Calu3 (cell line): ENCODE measurements around the gene NCBP3. TPM values are rescaled to one million over a fixed set of nuclear protein-coding genes. Genes with fewer than 3 reads are reported as not detected.
"Not testable (repeated sequence)": the region's sequence is repeated elsewhere in the genome, so short reads cannot be mapped to it uniquely, and the experiment has no call there.

Experiments
- BruUV-seq: library from RNA; stranded (reverse); fragments of 400-500 nt; replicated peaks from 2 replicates; lab custom pipeline; 2021; lab: Mats Ljungman, UMichigan
- CTCF ChIA-PET: fragments of 300-600 bp; sonication (Branson Sonifier 250); formaldehyde crosslinking; loops from one replicate; lab custom pipeline; 2022; ENCODE audit warnings: antibody characterized with exemption; lab: Charles Lee
- DNase-seq: peaks from one replicate; pipeline ENCODE4 v3.0.0; 2022
- H3K27ac Mint-ChIP-seq: one replicate; pipeline ENCODE4 v1.8.0; 2022; ENCODE audit warnings: mixed read lengths; ENCODE audit not compliant: unreplicated experiment
- H3K27me3 Mint-ChIP-seq: one replicate; pipeline ENCODE4 v1.8.0; 2022; ENCODE audit warnings: mixed read lengths; ENCODE audit not compliant: unreplicated experiment
- H3K36me3 Mint-ChIP-seq: one replicate; pipeline ENCODE4 v1.8.0; 2022; ENCODE audit warnings: mild to moderate bottlenecking, moderate library complexity, mixed read lengths; ENCODE audit not compliant: insufficient read depth, unreplicated experiment
- H3K4me1 Mint-ChIP-seq: one replicate; pipeline ENCODE4 v1.8.0; 2022; ENCODE audit warnings: mild to moderate bottlenecking, low read depth, mixed read lengths; ENCODE audit not compliant: unreplicated experiment
- H3K4me3 Mint-ChIP-seq: one replicate; pipeline ENCODE4 v1.8.0; 2022; ENCODE audit warnings: mild to moderate bottlenecking, low read depth, moderate library complexity, mixed read lengths; ENCODE audit not compliant: unreplicated experiment
- H3K9me3 Mint-ChIP-seq: one replicate; pipeline ENCODE4 v1.8.0; 2022; ENCODE audit warnings: low read depth, mixed read lengths; ENCODE audit not compliant: unreplicated experiment
- CTCF ChIP-seq: fragments of 200-600 bp; IDR thresholded peaks from one replicate; pipeline ENCODE4 v1.8.0; 2022; ENCODE audit warnings: antibody characterized with exemption; ENCODE audit not compliant: unreplicated experiment
- intact Hi-C: fragments of 100-400 bp; cut with micrococcal nuclease; formaldehyde crosslinking; loops from one replicate; pipeline ENCODE4 v1.10.0; 2022; ENCODE audit not compliant: unreplicated experiment
- total RNA-seq: library from RNA; stranded (reverse); gene quantifications from 2 replicates; pipeline ENCODE4 v1.2.3, GENCODE V29; 2022

NCBP3 gene
- total RNA-seq, 1 experiment from 2014 or later, result 25.4 TPM

GRCh38 chr17:3796110-3796821 lies 49.8 kb downstream of the NCBP3 start:
- no TSS peak for BruUV-seq
- Mint-ChIP-seq H3K4me1 (no peaks in the 10 kb centered on the region), H3K9me3 (no peaks in the 10 kb centered on the region), H3K27ac (no peak overlapping the region), H3K27me3 (no peaks in the 10 kb centered on the region), H3K36me3 (no peaks in the 10 kb centered on the region), H3K4me3 (no peak overlapping the region)
- CTCF ChIA-PET, result no interaction called here
- no peak for DNase-seq
- no peak for TF ChIP-seq CTCF
- intact Hi-C loops, result no loop called here

DNA sequence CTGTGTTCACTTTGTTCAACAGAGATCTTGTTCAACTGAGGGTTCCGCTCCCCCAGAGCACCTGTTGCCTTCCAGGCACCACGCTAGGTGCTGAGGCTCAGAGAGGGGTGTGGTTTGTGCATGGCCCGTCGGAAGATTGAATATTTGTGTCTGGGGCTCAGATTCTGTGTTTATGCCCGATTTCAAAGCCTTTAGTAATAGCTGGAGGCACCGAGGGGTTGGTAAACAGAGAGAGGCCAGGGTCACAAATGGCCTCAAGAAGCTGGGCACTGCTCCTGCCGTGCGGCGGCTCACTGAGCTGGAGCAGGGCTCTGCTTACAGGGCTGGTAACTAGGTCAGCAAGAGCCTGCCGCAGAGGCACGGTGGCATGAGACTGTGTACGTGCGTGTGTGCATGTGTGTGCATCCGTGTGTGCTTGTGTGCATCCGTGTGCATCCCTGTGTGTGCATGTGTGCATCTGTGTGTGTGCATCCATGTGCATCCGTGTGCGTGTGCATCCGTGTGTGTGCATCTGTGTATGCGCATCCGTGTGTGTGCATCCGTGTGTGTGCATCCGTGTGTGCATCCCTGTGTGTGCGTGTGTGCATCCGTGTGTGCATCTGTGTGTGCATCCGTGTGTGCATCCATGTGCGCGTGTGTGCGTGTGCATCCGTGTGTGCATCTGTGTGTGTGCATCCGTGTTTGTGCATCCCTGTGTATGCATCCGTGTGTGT lies 50.5 kb downstream of the NCBP3 start:
- H3K27me3 Mint-ChIP-seq, result no peaks in the 10 kb centered on the region
- CTCF ChIA-PET, result no interaction called here
- no peaks in the 10 kb centered on the region for H3K9me3 Mint-ChIP-seq
- DNase-seq, result no peak
- H3K4me1 Mint-ChIP-seq, result no peaks in the 10 kb centered on the region
- no peak overlapping the region for H3K4me3 Mint-ChIP-seq
- intact Hi-C loops, result no loop called here
- BruUV-seq, result no TSS peak
- no peak overlapping the region for H3K27ac Mint-ChIP-seq
- H3K36me3 Mint-ChIP-seq, result no peaks in the 10 kb centered on the region
- no peak for TF ChIP-seq CTCF

GRCh38 chr17:3794557-3795389 lies 51.3 kb downstream of the NCBP3 start:
- H3K27ac Mint-ChIP-seq, result no peak overlapping the region

GRCh38 chr17:3794152-3794551 lies 51.9 kb downstream of the NCBP3 start:
- H3K4me1 Mint-ChIP-seq, H3K27me3 Mint-ChIP-seq, CTCF ChIA-PET, intact Hi-C loops, BruUV-seq, H3K9me3 Mint-ChIP-seq, DNase-seq, H3K4me3 Mint-ChIP-seq, H3K27ac Mint-ChIP-seq, H3K36me3 Mint-ChIP-seq: not testable (repeated sequence)

More at GRCh38 chr17:3794557-3795389, 51.3 kb downstream of the NCBP3 start:
- no peaks in the 10 kb centered on the region for H3K27me3 Mint-ChIP-seq
- no peak for DNase-seq
- intact Hi-C loops, result no loop called here
- H3K4me3 Mint-ChIP-seq, result no peak overlapping the region
- H3K9me3 Mint-ChIP-seq, result no peaks in the 10 kb centered on the region
- no peak for TF ChIP-seq CTCF
- H3K4me1 Mint-ChIP-seq, result no peaks in the 10 kb centered on the region
- H3K36me3 Mint-ChIP-seq, result no peaks in the 10 kb centered on the region
- CTCF ChIA-PET, result no interaction called here
- BruUV-seq, result no TSS peak

- H3K4me1 Mint-ChIP-seq, CTCF ChIA-PET, H3K27ac Mint-ChIP-seq, H3K27me3 Mint-ChIP-seq, DNase-seq, H3K36me3 Mint-ChIP-seq, H3K9me3 Mint-ChIP-seq, intact Hi-C loops, H3K4me3 Mint-ChIP-seq, BruUV-seq: not testable (repeated sequence)
Observed at GRCh38 chr17:3793258-3793657, 52.8 kb downstream of the NCBP3 start.
